ENCODE measurements around the gene ITSN2. TPM values are rescaled to one million over a fixed set of nuclear protein-coding genes. Genes with fewer than 3 reads are reported as not detected.

The ITSN2 gene
- total RNA-seq, 1 experiment from 2014 or later: 36.5 TPM

DNA sequence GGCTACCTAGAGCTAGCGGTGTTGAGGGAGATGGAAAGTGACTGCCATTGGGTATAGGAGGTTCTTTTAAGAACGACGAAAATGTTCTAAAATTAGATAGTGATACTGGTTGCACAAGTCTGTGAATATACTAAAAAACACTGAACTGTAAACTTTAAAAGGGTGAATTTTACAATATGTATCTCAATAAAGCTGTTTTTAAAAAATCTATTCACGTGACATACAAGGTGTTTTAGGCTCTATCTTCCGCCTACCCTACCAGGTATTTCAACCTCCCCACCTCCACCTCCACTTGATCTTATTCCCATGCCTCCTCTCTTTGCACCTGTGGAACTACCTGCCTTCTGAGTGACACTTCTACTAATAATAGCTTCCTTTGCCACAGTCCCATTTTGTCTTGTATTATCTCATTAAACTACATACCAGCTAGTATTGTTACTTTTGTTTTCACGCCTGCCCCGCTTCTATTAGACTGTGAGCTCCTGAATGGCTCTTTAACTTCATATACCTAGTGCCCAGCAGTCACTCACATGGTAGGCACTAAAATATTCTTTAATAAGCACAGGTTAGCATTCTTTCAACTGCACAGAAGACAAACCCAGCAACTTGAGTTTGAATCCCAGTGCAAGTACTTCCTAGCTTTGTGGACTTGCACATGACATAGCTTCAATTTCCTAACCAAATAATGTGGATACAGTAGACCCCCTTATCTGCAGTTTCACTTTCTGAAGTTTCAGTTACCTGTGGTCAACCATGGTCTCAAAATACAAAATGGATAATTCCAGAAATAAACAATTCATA, 9.3 kb downstream of the ITSN2 start:
- Mint-ChIP-seq H3K4me3 (ENCODE audit: unreplicated experiment) (no peak overlapping the region), H3K27ac (ENCODE audit: low read depth, unreplicated experiment) (no peak overlapping the region), H3K9me3 (ENCODE audit: unreplicated experiment) (no peaks in the 10 kb centered on the region), H3K36me3 (ENCODE audit: insufficient read depth, unreplicated experiment) (no peaks in the 10 kb centered on the region), H3K27me3 (ENCODE audit: insufficient read depth, unreplicated experiment) (no peaks in the 10 kb centered on the region), H3K4me1 (ENCODE audit: insufficient read depth, unreplicated experiment) (peaks cover 7% of the 10 kb centered on the region)
- BruUV-seq (replicated peaks): no TSS peak
- intact Hi-C loops (cut with micrococcal nuclease): no loop called here
- TF ChIP-seq, protein P1, sequence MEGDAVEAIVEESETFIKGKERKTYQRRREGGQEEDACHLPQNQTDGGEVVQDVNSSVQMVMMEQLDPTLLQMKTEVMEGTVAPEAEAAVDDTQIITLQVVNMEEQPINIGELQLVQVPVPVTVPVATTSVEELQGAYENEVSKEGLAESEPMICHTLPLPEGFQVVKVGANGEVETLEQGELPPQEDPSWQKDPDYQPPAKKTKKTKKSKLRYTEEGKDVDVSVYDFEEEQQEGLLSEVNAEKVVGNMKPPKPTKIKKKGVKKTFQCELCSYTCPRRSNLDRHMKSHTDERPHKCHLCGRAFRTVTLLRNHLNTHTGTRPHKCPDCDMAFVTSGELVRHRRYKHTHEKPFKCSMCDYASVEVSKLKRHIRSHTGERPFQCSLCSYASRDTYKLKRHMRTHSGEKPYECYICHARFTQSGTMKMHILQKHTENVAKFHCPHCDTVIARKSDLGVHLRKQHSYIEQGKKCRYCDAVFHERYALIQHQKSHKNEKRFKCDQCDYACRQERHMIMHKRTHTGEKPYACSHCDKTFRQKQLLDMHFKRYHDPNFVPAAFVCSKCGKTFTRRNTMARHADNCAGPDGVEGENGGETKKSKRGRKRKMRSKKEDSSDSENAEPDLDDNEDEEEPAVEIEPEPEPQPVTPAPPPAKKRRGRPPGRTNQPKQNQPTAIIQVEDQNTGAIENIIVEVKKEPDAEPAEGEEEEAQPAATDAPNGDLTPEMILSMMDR (IDR thresholded peaks at IDR 0.05; ENCODE audit: unreplicated experiment): no peak
- no peak for DNase-seq (ENCODE audit: unreplicated experiment)
- CTCF ChIA-PET: interaction anchor here (1.2 to 1.4 kb wide), 3 partner anchors 12 to 426 kb away, joined by 3 read pairs; no protein-coding TSS in a partner anchor
- POLR2A ChIA-PET: interaction anchor here (4.0 kb wide), 1 partner anchor 9 kb away, joined by 23 read pairs; the partner anchor contains the start of gene ITSN2

DNA sequence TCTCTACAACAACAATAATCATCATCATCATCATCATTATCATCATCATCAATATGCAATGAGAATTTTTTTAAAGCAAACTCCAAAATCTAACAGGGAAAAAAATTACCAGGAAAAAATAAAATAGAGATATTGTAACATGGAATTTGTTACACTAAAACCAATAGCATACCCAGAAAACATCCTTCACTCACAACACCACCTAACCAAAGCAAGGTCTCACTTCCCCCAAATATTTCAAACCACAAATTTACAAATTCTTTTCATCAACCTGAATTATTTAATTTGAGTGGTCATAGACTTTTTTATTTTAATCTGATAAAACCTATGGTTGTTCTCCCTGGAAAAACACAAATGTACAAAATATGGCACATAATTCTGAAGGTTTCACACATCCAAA, 11.2 kb downstream of the ITSN2 start:
- Mint-ChIP-seq H3K27me3 (ENCODE audit: insufficient read depth, unreplicated experiment) (no peaks in the 10 kb centered on the region), H3K36me3 (ENCODE audit: insufficient read depth, unreplicated experiment) (no peaks in the 10 kb centered on the region), H3K4me1 (ENCODE audit: insufficient read depth, unreplicated experiment) (no peaks in the 10 kb centered on the region), H3K9me3 (ENCODE audit: unreplicated experiment) (no peaks in the 10 kb centered on the region), H3K4me3 (ENCODE audit: unreplicated experiment) (no peak overlapping the region), H3K27ac (ENCODE audit: low read depth, unreplicated experiment) (no peak overlapping the region)
- DNase-seq (ENCODE audit: unreplicated experiment): no peak
- TF ChIP-seq, protein P1 (IDR thresholded peaks at IDR 0.05; ENCODE audit: unreplicated experiment): no peak
- ChIA-PET POLR2A (interaction anchor here (1.1 to 4.0 kb wide), 3 partner anchors 11 to 45 kb away, joined by 3 to 23 read pairs (median 7); partner anchors contain the start of gene ITSN2), CTCF (interaction anchor here (0.7 kb wide), 1 partner anchor 1023 kb away, joined by 3 read pairs; no protein-coding TSS in a partner anchor)
- no TSS peak for BruUV-seq (replicated peaks)
- intact Hi-C loops (cut with micrococcal nuclease): no loop called here

DNA sequence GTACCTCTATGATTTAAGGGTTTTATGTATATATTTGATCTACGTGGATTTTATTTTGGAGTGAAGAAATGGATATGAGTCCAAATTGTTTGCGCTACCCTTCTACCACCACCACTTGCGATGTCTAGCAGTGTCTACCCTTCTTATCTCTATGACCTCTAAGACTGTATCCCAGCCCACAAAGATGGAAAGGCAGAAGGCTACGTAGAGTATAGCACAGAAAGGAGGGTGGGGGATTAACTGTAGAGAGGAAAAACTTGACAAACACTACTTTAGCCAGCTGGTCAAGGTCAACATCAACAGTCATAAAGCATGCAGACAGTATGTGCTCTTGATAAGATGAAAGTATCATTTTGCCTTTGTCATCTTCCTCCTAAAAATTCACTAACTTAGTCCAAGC, 14.4 kb downstream of the ITSN2 start:
- H3K27me3 Mint-ChIP-seq (ENCODE audit: insufficient read depth, unreplicated experiment): no peaks in the 10 kb centered on the region
- DNase-seq (ENCODE audit: unreplicated experiment): no peak
- BruUV-seq (replicated peaks): no TSS peak
- no peak overlapping the region for H3K4me3 Mint-ChIP-seq (ENCODE audit: unreplicated experiment)
- intact Hi-C loops (cut with micrococcal nuclease): no loop called here
- no peaks in the 10 kb centered on the region for H3K9me3 Mint-ChIP-seq (ENCODE audit: unreplicated experiment)
- H3K4me1 Mint-ChIP-seq (ENCODE audit: insufficient read depth, unreplicated experiment): peaks cover 6% of the 10 kb centered on the region
- no peaks in the 10 kb centered on the region for H3K36me3 Mint-ChIP-seq (ENCODE audit: insufficient read depth, unreplicated experiment)
- ChIA-PET POLR2A (interaction anchor here (0.9 to 1.8 kb wide), 2 partner anchors 13 to 42 kb away, joined by 3 to 6 read pairs; no protein-coding TSS in a partner anchor), CTCF (no interaction called here)
- no peak overlapping the region for H3K27ac Mint-ChIP-seq (ENCODE audit: low read depth, unreplicated experiment)
- TF ChIP-seq, protein P1 (IDR thresholded peaks at IDR 0.05; ENCODE audit: unreplicated experiment): no peak

DNA sequence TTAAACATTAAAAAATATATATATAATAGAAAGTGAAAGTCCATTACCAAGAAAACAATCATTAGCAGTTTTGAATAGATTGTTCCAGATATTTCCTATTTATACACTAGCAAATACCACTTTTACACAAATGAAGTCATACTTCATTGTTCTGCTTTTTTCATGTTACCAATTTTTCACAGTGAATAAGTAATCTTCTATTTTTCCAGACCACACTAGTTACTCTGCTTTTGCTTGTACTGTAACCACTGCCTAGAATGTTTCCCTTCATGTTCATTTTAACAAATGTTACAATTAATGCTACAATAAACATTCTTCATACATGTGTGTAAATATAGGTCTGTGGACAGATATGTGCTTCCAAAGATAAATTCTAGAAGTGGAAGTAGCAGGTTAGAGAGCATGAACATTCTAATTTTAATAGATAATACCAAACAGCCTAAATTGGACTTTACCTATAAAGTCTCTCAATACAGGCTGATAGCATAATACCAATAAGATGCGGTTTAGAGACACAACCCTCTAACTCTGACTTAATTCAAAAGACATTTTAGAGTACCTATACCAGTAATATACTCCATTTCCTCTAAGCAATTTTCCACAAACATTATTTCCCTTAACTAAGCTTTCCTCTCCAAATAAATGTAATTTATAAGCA, 17.0 kb downstream of the ITSN2 start:
- H3K4me3 Mint-ChIP-seq (ENCODE audit: unreplicated experiment): no peak overlapping the region
- H3K27me3 Mint-ChIP-seq (ENCODE audit: insufficient read depth, unreplicated experiment): no peaks in the 10 kb centered on the region
- TF ChIP-seq, protein P1 (IDR thresholded peaks at IDR 0.05; ENCODE audit: unreplicated experiment): no peak
- H3K4me1 Mint-ChIP-seq (ENCODE audit: insufficient read depth, unreplicated experiment): peaks cover 16% of the 10 kb centered on the region
- POLR2A ChIA-PET: interaction anchor here (0.6 to 1.5 kb wide), 2 partner anchors 9 to 16 kb away, joined by 3 to 4 read pairs; no protein-coding TSS in a partner anchor
- no peak for DNase-seq (ENCODE audit: unreplicated experiment)
- intact Hi-C loops (cut with micrococcal nuclease): no loop called here
- BruUV-seq (replicated peaks): no TSS peak
- H3K36me3 Mint-ChIP-seq (ENCODE audit: insufficient read depth, unreplicated experiment): no peaks in the 10 kb centered on the region
- CTCF ChIA-PET: interaction anchor here (0.6 kb wide), 1 partner anchor 23 kb away, joined by 3 read pairs; no protein-coding TSS in a partner anchor
- no peak overlapping the region for H3K27ac Mint-ChIP-seq (ENCODE audit: low read depth, unreplicated experiment)
- H3K9me3 Mint-ChIP-seq (ENCODE audit: unreplicated experiment): no peaks in the 10 kb centered on the region

All from MCF 10A (cell line).